ENCODE data around the gene DDX49. TPM values are rescaled to one million over a fixed set of nuclear protein-coding genes. Genes with fewer than 3 reads are reported as not detected.
"Not testable (repeated sequence)": the region's sequence is repeated elsewhere in the genome, so short reads cannot be mapped to it uniquely, and the experiment has no call there.

Gene DDX49
- total RNA-seq, 1 donor from 2014 or later: 48.6 TPM

DNA sequence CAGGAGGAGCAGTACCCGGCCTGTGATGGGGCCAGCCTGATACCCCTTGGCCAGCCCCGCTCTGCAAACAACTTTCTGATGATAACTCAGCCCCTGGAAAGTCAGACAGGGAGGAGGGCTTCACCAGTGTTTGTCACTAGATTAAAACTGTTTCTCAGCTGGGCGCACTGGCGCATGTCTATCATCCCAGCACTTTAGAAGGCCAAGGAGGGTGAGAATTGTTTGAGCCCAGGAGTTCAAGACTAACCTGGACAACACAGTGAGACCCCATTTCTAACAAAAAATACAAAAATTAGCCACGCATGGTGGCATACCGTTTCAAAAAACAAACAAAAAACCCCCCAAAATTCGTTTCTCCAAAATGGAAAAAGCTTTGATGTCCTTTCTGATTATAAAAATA is 18.0 kb upstream of the DDX49 start:
- no peak for DNase-seq (ENCODE audit: low read depth)
- TF ChIP-seq, protein P1, sequence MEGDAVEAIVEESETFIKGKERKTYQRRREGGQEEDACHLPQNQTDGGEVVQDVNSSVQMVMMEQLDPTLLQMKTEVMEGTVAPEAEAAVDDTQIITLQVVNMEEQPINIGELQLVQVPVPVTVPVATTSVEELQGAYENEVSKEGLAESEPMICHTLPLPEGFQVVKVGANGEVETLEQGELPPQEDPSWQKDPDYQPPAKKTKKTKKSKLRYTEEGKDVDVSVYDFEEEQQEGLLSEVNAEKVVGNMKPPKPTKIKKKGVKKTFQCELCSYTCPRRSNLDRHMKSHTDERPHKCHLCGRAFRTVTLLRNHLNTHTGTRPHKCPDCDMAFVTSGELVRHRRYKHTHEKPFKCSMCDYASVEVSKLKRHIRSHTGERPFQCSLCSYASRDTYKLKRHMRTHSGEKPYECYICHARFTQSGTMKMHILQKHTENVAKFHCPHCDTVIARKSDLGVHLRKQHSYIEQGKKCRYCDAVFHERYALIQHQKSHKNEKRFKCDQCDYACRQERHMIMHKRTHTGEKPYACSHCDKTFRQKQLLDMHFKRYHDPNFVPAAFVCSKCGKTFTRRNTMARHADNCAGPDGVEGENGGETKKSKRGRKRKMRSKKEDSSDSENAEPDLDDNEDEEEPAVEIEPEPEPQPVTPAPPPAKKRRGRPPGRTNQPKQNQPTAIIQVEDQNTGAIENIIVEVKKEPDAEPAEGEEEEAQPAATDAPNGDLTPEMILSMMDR (conservative IDR thresholded peaks at IDR 0.05; ENCODE audit: low read depth, low read length): no peak
- H3K4me3 ChIP-seq (ENCODE audit: low read depth, low read length): no peak overlapping the region

DNA sequence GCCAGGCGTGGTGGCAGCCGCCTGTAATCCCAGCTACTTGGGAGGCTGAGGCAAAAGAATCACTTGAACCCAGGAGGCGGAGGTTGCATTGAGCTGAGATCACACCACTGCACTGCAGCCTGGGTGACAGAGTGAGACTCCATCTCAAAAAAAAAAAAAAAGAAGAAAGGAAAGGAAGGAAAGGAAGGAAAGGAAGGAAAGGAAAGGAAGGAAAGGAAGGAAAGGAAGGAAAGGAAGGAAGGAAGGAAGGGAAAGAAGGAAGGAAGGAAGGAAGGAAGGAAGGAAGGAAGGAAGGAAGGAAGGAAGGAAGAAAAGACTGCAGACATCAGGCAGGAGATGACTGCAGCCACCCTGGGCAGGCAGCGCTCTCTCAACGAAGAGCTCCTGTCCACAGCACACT is 17.0 kb upstream of the DDX49 start:
- not testable (repeated sequence) for DNase-seq (ENCODE audit: low read depth); H3K4me3 ChIP-seq (ENCODE audit: low read depth, low read length)

DNA sequence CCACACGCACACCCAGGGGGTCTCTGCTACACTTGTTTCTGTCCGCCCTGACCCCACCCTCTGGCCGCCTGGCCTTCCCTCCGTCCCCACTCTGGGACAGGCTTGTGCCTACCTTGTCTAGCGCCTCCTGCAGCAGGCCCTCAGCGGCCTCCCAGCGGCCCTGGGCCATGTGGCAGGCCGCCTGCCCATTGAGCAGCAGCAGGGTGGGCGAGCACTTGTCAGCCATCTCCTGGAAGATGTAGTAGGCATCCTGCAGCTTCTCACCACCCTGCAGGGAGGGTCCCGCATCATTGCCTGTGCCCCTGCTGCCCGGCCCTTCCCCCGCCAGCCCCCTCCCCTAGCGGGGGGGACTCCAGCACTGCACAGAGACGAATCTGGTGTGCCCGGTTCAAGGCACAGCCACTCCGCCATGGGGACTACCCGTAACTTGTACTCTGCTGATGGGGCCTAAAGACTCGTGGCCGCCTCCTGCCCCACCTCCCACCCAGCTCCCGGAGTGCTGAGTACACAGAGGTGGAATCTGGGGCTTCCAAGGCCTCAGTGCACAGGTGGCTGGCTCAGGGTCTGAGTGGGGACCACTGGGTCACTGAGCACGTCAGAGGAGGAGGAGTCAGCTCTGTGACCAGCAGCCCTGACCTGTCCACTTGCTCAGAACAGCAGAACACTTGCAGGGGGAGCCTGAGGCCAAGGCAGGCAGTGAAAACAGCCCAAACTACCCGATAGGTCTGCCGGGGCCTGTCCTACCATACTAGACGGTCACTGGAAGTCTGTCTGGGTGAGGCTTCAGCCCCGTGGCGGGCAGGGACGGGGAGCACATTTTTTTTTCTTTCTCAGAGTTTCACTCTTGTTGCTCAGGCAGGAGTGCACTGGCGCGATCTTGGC is 16.1 kb upstream of the DDX49 start:
- no peak overlapping the region for H3K4me3 ChIP-seq (ENCODE audit: low read depth, low read length)
- TF ChIP-seq, protein P1 (conservative IDR thresholded peaks at IDR 0.05; ENCODE audit: low read depth, low read length): no peak
- no peak for DNase-seq (ENCODE audit: low read depth)

DNA sequence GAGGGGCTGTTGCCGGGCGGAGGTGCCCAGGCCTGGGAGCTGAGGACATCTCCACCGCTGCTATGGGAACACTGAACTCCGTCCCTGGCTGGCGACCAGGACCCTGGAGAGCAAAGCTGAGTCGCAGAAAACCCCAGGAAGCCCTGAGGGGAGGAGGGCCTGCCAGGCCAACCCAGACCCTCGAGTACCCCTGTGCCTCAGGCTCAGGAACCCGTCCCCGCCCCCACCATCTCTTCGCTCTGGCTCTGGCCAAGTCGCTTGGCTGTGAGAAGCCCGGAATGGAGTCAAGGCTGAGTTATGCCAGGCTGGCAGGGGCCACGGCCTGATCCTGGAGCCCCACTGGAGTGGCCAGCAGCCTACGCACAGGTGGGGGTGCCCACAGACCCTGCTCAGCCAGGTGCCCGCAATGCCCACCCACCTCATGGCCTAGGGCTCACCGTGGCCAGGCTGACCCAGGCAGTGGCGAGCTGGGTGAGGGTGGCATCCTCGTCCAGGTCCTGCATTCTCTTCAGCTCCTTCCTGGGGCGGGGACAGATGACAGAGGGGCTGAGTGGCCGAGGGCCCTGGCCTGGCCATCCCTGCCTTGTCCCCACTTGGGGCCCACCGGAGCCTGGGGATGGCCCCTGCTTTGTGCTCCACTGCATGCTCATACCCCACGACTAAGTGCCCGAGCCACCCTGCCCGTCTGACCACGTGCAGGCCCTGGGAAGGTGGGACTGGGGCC is 15.0 kb upstream of the DDX49 start:
- no peak overlapping the region for H3K4me3 ChIP-seq (ENCODE audit: low read depth, low read length)
- no peak for DNase-seq (ENCODE audit: low read depth)
- TF ChIP-seq, protein P1 (conservative IDR thresholded peaks at IDR 0.05; ENCODE audit: low read depth, low read length): no peak

DNA sequence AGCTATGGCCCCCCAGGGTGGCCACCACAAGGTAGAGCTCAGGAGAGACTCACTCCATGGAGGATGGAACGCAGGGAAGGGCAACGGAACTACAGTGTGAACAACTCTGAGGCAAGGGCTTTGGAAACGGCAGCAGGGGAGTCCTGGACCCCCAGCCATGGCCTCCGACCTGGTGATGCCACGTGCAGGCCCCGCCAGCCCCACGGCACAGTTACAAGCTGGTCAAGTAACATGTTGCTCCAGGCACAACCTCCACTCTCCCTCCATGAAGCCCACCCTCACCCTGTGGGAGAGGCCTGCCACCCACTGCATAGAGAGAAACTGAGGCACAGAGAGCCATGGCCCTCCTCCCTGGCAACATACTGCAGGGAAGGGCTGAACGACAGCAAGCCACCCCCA is 14.5 kb upstream of the DDX49 start:
- TF ChIP-seq, protein P1 (conservative IDR thresholded peaks at IDR 0.05; ENCODE audit: low read depth, low read length): no peak
- no peak overlapping the region for H3K4me3 ChIP-seq (ENCODE audit: low read depth, low read length)
- no peak for DNase-seq (ENCODE audit: low read depth)

DNA sequence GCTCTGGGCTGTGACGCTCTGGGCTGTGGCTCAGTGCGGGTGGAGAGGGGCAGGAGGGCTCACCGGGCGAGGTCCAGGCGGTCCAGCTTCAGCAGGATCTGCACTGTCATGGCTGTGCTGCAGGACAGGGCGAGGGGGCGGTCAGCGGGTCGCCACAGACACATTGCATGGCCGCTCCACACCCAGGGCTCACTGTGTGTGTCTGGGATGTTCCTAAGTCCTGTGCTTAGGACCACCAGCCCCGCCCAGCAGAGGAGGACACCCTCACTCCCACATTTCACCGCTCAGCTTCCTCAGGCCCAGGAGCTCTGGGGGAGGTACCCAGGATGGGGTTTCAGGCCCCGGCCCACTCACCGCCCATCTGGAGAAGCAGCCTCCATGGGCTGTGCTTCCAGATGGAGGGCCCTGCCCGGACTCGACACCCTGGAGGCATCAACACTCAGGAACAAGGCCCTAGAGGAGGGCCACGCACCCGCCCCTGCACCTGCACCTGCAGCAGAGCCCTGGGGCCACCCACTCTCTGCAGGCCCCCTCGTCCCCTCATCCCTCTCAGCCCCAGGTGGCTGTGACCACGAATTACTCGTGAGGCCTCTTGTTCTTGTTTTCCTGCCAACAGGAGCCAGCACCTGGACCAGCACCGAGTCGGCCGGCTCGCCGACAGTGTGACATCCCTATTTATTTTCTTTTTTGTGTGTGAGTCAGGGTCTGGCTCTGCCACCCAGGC is 13.8 kb upstream of the DDX49 start:
- H3K4me3 ChIP-seq (ENCODE audit: low read depth, low read length): no peak overlapping the region
- no peak for DNase-seq (ENCODE audit: low read depth)
- TF ChIP-seq, protein P1 (conservative IDR thresholded peaks at IDR 0.05; ENCODE audit: low read depth, low read length): no peak

Data from epithelial cell of proximal tubule (primary cell).